Right lobe of liver (tissue), 6 donors: Measurements from ENCODE around the gene SERPINE3. TPM values are rescaled to one million over a fixed set of nuclear protein-coding genes. Genes with fewer than 3 reads are reported as not detected.

Experiments used
- ATAC-seq, 4 donors: fragments of 200-7000 bp; cut with Tn5 transposase; one replicate each; pipeline ENCODE4 v1.9.1; 2020; ENCODE audit warnings: mild to moderate bottlenecking in 4 of 4, moderate library complexity in 4 of 4
- DNase-seq, 3 donors: peaks; one replicate each; pipeline ENCODE4 v3.0.0-alpha.2; 2020
- H3K27ac ChIP-seq, 3 donors: fragments of 200-600 bp; one replicate each; pipeline ENCODE4 v1.8.0; 2022
- H3K27me3 ChIP-seq, 2 donors: fragments of 200-600 bp; one replicate each; pipeline ENCODE4 v1.8.0; 2022
- H3K36me3 ChIP-seq, 4 donors: fragments of 200-600 bp; sonication (generic) in 1 of 4; one replicate each; pipeline versions ENCODE4 v1.5.1 to v1.8.0; 2017 to 2022; ENCODE audit warnings: control low read depth in 1 of 4
- H3K4me1 ChIP-seq, 4 donors: fragments of 200-600 bp; sonication (generic) in 1 of 4; one replicate each; pipeline versions ENCODE4 v1.5.1 to v1.8.0; 2017 to 2022; ENCODE audit warnings: control low read depth in 1 of 4
- H3K4me3 ChIP-seq, 3 donors: fragments of 200-600 bp; one replicate each; pipeline ENCODE4 v1.8.0; 2022
- H3K9me3 ChIP-seq, 4 donors: fragments of 200-600 bp; sonication (generic) in 1 of 4; one replicate each; pipeline versions ENCODE4 v1.5.1 to v1.8.0; 2017 to 2022; ENCODE audit warnings: control low read depth in 1 of 4
- POLR2A ChIP-seq: fragments of 450-650 bp; IDR thresholded peaks from one replicate; pipeline ENCODE4 v1.6.1; 2017; ENCODE audit warnings: antibody characterized with exemption, mild to moderate bottlenecking
- WGBS: methylation state at CpG from one replicate; pipeline ENCODE4 v1.1.6; 2018; ENCODE audit warnings: low coverage, low lambda C conversion rate; ENCODE audit not compliant: insufficient coverage; ENCODE audit errors: missing lambda C conversion rate; 5-methylcytosine and 5-hydroxymethylcytosine counted together
- intact Hi-C, 2 donors: fragments of 100-400 bp; cut with DNase I; formaldehyde crosslinking; loops; one replicate each; pipeline versions ENCODE4 v1.11.2 to v1.14.1; 2022
- microRNA-seq, 2 donors: library from miRNA; unstranded; fragments of <30 nt; microRNA quantifications; one replicate each; pipeline ENCODE4, GENCODE V29; 2019 to 2020
- small RNA-seq, 2 experiments: library from RNA; depleted of rRNA; stranded (forward); fragments of <200 nt; gene quantifications; one replicate each; pipeline ENCODE3, GENCODE V24; 2016
- total RNA-seq, 6 experiments: library from RNA; depleted of rRNA in 2 of 6; stranded (reverse); fragments of >200 nt in 2 of 6; fragmentation: NEBNext Ultra II Directional in 3 of 6; extraction: Animal tissue kit (Norgen Biotek cat#: 25700) in 3 of 6; gene quantifications; one replicate each; pipeline versions ENCODE4 v1.1.0 to v1.2.4, GENCODE V29; 2016 to 2023
- TF ChIP-seq, protein P1 (sequence below), 4 donors: fragments of 200-600 bp in 3 of 4; fragments of 450-650 bp in 1 of 4; IDR thresholded peaks; one replicate each; pipeline versions ENCODE4 v1.5.1 to v1.8.0; 2016 to 2022; ENCODE audit warnings: antibody characterized with exemption in 4 of 4, mild to moderate bottlenecking in 2 of 4
- donor health status: DM: no; HTN: yes; CAD: no.
- donor health status: DM: no; HTN: no; CAD: no.
- donor health status: DM: no; HTN: no; CAD: no.
- donor health status: DM: no; HTN: yes; CAD: no.
- donor health status: DM: no; HTN: yes; CAD: no.

SERPINE3 gene
- total RNA-seq, 6 experiments from 2014 or later: not detected

DNA sequence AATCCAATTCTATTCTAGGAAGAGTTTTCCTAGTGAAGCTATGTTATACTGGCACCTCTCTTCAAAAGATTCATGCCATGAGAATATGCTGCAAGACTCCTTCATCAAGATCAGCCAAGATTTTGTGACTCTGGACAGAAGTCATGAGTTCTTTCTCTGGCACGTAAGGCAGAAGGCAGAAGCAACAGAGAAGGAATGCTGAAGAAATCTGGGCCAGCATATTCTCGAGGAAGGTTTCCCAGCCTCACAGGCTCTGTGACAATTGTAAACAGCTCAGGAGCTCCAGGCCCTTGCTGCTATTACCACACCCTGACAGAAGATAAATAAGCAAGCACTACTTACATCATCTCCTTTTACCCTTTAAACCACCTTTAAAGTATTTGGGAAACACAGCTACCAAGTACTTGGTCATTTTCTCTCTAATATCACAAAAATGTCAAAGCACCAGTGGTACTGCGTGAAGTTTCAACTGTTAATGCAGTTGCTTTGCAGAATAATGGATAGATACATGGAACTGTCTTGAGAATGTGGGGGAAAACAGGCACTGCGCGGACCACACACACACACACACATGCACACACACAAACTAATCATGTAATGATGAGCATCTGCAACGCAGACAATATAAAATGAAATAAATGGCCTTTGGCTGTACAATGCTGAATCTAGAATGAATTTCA, 57.9 kb downstream of the SERPINE3 start:
- DNase-seq (no peak), ATAC-seq (peak; percentile 76 to 91 (median 84))
- H3K27ac ChIP-seq: no peak overlapping the region
- H3K4me3 ChIP-seq: no peak overlapping the region
- peaks cover 0 to 14% (median 6%) of the 10 kb centered on the region in 4 donors for H3K4me1 ChIP-seq
- WGBS: 68% methylated on average over 6 of the region's 6 CpGs
- no peaks in the 10 kb centered on the region for H3K9me3 ChIP-seq
- no peaks in the 10 kb centered on the region for H3K27me3 ChIP-seq
- no peak for TF ChIP-seq POLR2A
- TF ChIP-seq, protein P1, sequence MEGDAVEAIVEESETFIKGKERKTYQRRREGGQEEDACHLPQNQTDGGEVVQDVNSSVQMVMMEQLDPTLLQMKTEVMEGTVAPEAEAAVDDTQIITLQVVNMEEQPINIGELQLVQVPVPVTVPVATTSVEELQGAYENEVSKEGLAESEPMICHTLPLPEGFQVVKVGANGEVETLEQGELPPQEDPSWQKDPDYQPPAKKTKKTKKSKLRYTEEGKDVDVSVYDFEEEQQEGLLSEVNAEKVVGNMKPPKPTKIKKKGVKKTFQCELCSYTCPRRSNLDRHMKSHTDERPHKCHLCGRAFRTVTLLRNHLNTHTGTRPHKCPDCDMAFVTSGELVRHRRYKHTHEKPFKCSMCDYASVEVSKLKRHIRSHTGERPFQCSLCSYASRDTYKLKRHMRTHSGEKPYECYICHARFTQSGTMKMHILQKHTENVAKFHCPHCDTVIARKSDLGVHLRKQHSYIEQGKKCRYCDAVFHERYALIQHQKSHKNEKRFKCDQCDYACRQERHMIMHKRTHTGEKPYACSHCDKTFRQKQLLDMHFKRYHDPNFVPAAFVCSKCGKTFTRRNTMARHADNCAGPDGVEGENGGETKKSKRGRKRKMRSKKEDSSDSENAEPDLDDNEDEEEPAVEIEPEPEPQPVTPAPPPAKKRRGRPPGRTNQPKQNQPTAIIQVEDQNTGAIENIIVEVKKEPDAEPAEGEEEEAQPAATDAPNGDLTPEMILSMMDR (IDR thresholded peaks at IDR 0.05): no peak
- intact Hi-C loops: no loop called here
- H3K36me3 ChIP-seq: peaks cover 0 to 6% (median 2%) of the 10 kb centered on the region in 4 donors

DNA sequence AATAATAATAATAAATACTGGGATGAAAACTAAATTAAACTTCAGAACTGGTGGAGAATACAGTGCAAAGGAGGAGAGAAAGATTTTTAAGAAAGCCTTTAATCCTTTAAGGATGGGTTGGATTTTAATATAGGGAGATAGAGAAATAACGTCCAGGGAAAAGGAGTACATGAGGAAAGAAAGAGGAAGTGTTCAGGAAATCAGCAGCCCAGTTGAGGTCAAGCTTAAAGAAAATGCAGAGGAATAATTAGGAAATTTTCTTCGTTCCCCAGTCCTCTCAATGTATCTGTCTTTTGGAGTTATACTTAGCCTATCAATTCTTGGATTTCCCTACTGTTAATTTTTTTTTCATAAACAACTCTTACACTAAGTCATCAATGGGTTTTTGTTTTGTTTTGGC, 65.7 kb downstream of the SERPINE3 start:
- TF ChIP-seq, protein P1 (IDR thresholded peaks at IDR 0.05): no peak
- no peak for TF ChIP-seq POLR2A
- H3K9me3 ChIP-seq: no peaks in the 10 kb centered on the region
- WGBS: 42% methylated on average over 2 of the region's 2 CpGs

DNA sequence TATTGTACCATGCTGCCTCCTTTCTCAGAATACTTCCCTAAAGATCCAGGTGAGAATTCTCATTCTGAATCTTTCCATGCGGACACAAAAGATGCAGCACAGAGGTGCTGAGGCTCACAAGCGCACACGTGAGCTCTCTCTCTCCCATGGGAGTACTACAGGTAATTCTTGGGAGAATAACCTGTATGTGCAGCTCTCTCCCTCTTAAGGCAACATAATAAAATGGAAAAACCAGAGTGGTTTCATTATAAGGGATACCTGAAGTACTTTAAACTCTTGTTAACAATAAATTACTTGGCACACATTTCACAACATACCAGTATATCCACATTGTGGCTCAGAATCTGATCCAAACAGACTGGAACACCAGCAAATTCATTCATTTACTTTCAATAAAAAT, 72.9 kb downstream of the SERPINE3 start:
- Histone ChIP-seq H3K27ac (no peak overlapping the region), H3K36me3 (peaks cover 0 to 5% (median 2%) of the 10 kb centered on the region in 4 donors), H3K4me1 (peaks cover 0 to 3% (median 0%) of the 10 kb centered on the region in 4 donors), H3K9me3 (no peaks in the 10 kb centered on the region), H3K4me3 (no peak overlapping the region), H3K27me3 (no peaks in the 10 kb centered on the region)
- ATAC-seq: no peak
- no peak for DNase-seq
- TF ChIP-seq POLR2A: no peak
- TF ChIP-seq, protein P1 (IDR thresholded peaks at IDR 0.05): no peak
- intact Hi-C loops: no loop called here
- 100% methylated on average over 3 of the region's 3 CpGs for WGBS

More for the DNA sequence above, 65.7 kb downstream of the SERPINE3 start:
- Histone ChIP-seq H3K27ac (no peak overlapping the region), H3K4me3 (no peak overlapping the region), H3K4me1 (peaks cover 0 to 6% (median 2%) of the 10 kb centered on the region in 4 donors), H3K36me3 (peaks cover 0 to 5% (median 0%) of the 10 kb centered on the region in 4 donors), H3K27me3 (no peaks in the 10 kb centered on the region)
- ATAC-seq (no peak), DNase-seq (no peak)
- intact Hi-C loops: no loop called here

Small RNA genes within 50 kb of the gene (microRNA-seq; reads per million reads assigned to microRNA genes)
- gene MIR5693: 0 reads per million in 2 donors

Small RNA genes within 50 kb of the gene (small RNA-seq; reads per million reads assigned to genes)
- 0 reads per million in 2 experiments for gene MIR5693

Other genes with a start within 250 kb of the SERPINE3 start
- gene C13orf42, start 228.4 kb upstream of the SERPINE3 start, total RNA-seq: not detected
- 1 to 10 TPM in 1 of 6 experiments, under 1 TPM in 5; 0.22 to 1.0 (median 0.51) TPM for gene FAM124A, start 117.3 kb upstream of the SERPINE3 start, total RNA-seq
- 10 to 100 TPM; 21.7 to 40.8 (median 32.7) TPM for gene INTS6, start 113.3 kb downstream of the SERPINE3 start, total RNA-seq
- gene WDFY2, start 244.8 kb downstream of the SERPINE3 start, total RNA-seq: 10 to 100 TPM in 1 of 6 experiments, 1 to 10 TPM in 5; 4.5 to 12.0 (median 7.3) TPM